Activated gamma-delta T cell (primary cell): ENCODE measurements around the gene SMIM22.
A peak's percentile ranks its signal among the peaks of the same experiment; 100 is the strongest.
"Not testable (repeated sequence)": the region's sequence is repeated elsewhere in the genome, so short reads cannot be mapped to it uniquely, and the experiment has no call there.

Experiments
- DNase-seq: peaks from one replicate; lab custom pipeline; 2025; lab: John Stamatoyannopoulos, UW

SMIM22 gene

GRCh38 chr16:4768549-4769305 lies 26.4 kb upstream of the SMIM22 start:
- DNase-seq = peak; percentile 63

- no peak for DNase-seq
Observed at GRCh38 chr16:4769306-4769638, 25.9 kb upstream of the SMIM22 start.

GRCh38 chr16:4771646-4772045 lies 23.5 kb upstream of the SMIM22 start:
- DNase-seq = no peak

- no peak for DNase-seq
Observed at GRCh38 chr16:4772351-4772750, 22.8 kb upstream of the SMIM22 start.

GRCh38 chr16:4775005-4775404 lies 20.2 kb upstream of the SMIM22 start:
- no peak for DNase-seq

GRCh38 chr16:4776141-4776705 lies 18.9 kb upstream of the SMIM22 start:
- no peak for DNase-seq

GRCh38 chr16:4777339-4778049 lies 17.7 kb upstream of the SMIM22 start:
- no peak for DNase-seq

- DNase-seq = no peak
Observed at GRCh38 chr16:4778050-4778392, 17.1 kb upstream of the SMIM22 start.

GRCh38 chr16:4780235-4780634 lies 14.9 kb upstream of the SMIM22 start:
- no peak for DNase-seq

- no peak for DNase-seq
Observed at GRCh38 chr16:4783251-4783950, 11.8 kb upstream of the SMIM22 start.

GRCh38 chr16:4783951-4784336 lies 11.2 kb upstream of the SMIM22 start:
- DNase-seq = no peak

- not testable (repeated sequence) for DNase-seq
Observed at GRCh38 chr16:4784444-4784987, 10.7 kb upstream of the SMIM22 start.

GRCh38 chr16:4785758-4786433 lies 9.3 kb upstream of the SMIM22 start:
- no peak for DNase-seq

GRCh38 chr16:4787068-4787467 lies 8.1 kb upstream of the SMIM22 start:
- DNase-seq = no peak

GRCh38 chr16:4787627-4788482 lies 7.3 kb upstream of the SMIM22 start, which contains the start of gene SEPTIN12:
SEPTIN12 (minus strand) TSS chr16:4788345; CDS start chr16:4787645, 700 bp downstream.
- no peak for DNase-seq

GRCh38 chr16:4788489-4788889 lies 6.7 kb upstream of the SMIM22 start:
- no peak for DNase-seq

GRCh38 chr16:4788910-4789309 lies 6.3 kb upstream of the SMIM22 start:
- no peak for DNase-seq

GRCh38 chr16:4790261-4790660 lies 4.9 kb upstream of the SMIM22 start:
- DNase-seq = no peak

GRCh38 chr16:4790871-4791270 lies 4.3 kb upstream of the SMIM22 start:
- DNase-seq = no peak

GRCh38 chr16:4792951-4793513 lies 2.1 kb upstream of the SMIM22 start:
- DNase-seq = no peak
